Activated T-helper 1 cell treated with Interleukin-2 at 50 U/mL for 16 hours (primary cell): ENCODE measurements around the gene SLC38A8.
A peak's percentile ranks its signal among the peaks of the same experiment; 100 is the strongest.

Experiments used
- DNase-seq: peaks from one replicate; pipeline ENCODE4 v3.0.0-alpha.2; 2020; ENCODE audit warnings: low read depth

The SLC38A8 gene

DNA sequence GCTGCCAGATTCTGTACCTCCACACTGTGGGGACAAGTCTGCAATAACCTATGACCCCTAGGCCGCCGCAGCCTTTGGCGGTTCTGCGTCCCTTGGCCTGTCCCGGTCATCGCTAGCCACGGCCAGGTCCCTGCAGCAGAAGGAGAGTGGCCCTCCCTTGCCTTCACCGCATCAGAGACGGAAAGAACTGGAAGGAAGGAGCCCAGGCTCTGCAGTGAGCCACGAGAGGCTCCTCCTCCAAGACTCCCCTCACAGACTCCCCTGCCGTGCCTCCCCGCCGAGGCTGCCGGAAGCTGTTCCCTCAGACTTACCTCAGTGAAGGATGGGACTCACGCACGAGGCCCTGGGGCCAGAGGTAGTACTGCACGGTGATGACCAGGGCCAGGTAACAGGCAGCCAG, 11.0 kb downstream of the SLC38A8 start:
- no peak for DNase-seq

GRCh38 chr16:84029297-84030047, 13.1 kb downstream of the SLC38A8 start:
- no peak for DNase-seq

DNA sequence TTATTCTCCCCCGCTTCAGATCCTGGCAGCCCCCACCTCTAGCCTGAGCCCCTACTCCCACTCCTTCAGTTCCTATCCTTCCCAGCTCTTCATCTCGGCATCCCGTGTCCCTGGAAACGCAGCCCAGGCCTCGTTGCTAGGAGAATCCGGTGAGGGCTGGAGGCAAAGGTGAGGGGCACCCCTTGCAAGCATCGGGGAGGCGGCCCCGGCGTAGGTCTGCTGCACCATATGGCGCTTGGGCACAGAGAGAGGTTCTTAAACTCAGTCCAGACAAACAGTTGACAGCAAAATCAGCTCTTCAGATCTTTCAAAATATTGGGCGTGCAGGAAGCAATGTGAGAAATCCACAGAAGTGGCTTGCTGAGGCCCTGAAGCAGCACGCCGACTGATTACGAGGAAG, 15.0 kb downstream of the SLC38A8 start:
- DNase-seq: no peak

DNA sequence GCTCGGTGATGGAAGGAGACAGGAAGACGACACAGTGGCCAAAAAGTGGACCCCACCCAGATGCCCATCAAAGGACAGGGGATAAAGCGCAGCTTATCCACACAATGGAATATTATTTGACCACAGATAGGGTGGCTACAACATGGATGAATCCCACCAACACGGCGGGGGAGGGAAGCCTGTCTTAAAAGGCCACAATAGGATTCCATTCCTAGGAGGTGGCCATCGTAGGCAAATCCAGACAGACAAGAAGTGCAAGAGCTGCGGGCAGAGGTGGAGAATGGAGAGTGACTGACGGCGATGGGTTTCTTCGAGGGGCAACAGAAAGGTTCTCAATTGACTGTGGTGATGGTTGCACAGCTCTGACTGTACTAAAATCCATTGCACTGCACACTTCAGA, 16.0 kb downstream of the SLC38A8 start:
- no peak for DNase-seq

- DNase-seq: no peak
Measured at GRCh38 chr16:84024854-84025253, 17.7 kb downstream of the SLC38A8 start.

DNA sequence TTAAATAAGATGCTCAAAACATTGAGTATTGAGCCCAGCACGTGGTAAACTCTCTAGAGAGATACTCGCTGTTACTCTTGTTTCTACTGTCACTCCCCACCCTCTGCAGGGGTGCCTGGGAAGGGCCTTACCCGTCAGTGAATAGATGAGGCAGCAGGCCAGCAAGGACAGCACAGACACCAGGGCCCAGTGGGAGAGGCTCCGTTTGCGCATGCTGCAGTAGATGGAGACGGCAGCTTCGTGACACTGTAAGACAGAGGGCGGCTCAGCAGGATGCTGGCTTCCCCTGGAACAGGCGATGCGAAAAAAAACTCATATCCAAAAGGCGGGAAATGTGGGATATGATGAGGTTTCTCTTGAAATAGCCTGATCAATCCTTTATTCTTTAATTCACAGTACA, 20.0 kb downstream of the SLC38A8 start:
- DNase-seq: no peak

GRCh38 chr16:84021488-84021887, 21.1 kb downstream of the SLC38A8 start:
- DNase-seq: no peak

DNA sequence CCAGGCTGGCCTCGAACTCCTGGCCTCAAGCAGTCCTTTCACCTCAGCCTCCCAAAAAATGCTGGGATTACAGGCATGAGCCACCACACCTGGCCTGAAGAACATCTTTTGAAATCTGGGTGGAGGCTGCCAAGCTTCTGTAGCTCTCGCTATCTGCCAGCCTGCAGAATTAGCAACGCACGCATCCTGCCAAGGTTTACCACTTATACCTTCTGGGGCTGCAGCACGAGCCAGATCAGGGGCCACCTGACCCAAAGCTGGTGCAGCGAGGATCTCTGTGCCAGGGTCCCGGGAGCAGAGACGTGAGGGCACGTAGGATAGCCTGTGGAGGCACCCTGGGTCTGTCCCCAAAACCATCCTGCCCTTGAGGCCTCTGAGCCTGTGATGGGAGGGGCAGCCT, 22.2 kb downstream of the SLC38A8 start:
- no peak for DNase-seq

DNA sequence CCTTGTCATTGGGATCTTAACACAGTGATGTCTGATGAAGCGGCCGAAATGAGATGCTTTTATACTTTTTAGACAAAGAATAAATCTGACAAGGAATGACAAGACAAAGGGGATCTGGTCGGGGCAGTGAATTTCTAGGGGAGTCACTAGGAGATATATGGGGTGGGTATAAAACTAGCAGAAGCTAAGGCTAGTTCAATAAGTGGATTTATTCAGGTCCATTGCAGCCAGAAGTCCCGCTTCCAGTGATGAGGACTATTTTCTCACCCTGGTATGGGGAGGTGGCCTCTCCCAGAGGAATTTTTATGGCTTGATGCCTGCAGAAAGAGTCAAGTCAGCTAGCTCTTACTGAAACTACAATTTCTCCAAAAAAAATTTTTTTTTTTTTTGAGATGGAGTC, 23.9 kb downstream of the SLC38A8 start:
- DNase-seq: no peak

- no peak for DNase-seq
Measured at GRCh38 chr16:84016477-84016876, 26.1 kb downstream of the SLC38A8 start.

GRCh38 chr16:84015399-84015798, 27.2 kb downstream of the SLC38A8 start:
- no peak for DNase-seq

DNA sequence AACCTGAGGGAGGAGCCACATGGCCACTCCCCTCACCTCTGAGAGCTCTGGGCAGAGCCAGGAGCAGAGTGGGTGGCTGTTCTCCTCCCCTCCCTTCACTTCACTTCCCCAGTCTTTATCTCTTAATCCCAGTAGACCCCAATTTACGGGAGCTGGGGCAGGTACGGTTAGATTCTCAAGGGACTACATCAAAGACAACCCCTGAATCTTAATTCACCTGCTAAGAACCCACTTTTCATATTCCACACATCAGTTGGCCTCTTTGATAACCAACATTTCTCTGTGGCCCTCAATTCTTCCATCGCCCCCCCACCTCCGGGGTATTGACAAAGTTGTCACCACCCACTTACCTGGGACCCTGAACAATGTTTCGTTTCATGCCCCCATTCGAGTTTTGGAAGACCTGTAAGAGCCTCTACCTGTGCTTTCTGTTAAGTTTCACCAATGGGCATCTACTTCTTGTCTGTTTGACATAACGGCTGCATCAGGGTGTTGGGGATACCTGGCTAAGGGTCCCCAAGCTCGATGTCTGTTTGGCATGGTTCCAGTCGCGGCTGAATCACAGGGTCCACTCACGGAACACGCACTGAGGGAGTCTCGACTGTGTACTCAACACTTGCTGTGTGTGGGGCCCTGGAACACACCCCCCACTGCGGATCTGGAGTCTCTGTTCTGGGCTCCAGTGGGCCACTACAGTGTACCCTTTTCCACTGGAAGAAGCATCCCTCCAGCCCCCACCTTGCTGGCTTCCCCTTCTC, 27.8 kb downstream of the SLC38A8 start:
- no peak for DNase-seq

DNA sequence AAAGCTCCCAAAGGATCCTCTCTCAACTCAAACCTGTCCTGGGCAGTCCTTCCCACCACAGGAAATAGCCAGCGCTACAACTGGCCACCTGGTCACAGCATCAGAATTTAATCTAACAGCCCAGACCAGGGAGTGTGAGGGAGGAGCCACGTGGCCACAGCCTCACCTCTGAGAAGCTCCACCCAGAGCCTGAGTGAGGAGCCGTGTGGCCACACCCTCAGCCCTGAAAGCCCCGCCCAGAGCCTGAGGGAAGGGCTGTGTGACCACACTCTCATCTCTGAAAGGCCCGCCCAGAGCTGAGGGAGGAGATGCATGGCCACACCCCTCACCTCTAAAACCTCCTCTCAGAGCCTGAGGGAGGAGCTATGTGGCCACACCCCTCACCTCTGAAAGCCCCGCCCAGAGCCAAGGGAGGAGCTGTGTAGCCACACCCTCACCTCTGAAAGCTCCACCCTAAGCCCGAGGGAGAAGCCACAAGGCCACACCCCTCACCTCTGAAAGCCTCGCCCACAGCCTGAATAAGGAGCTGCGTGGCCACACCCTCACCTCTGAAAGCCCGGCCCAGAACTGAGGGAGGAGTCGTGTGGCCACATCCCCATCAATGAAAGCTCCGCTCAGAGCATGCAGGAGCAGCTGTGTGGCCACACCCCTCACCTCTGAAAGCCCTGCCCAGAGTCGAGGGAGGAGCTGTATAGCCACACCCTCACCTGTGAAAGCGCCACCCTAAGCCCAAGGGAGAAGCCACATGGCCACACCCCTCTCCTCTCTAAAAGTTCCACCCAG, 28.6 kb downstream of the SLC38A8 start:
- peak; percentile 5 for DNase-seq

GRCh38 chr16:84009282-84009681, 33.3 kb downstream of the SLC38A8 start:
- DNase-seq: no peak

- no peak for DNase-seq
Measured at GRCh38 chr16:84007965-84008364, 34.6 kb downstream of the SLC38A8 start.

- no peak for DNase-seq
Measured at GRCh38 chr16:84007520-84007919, 35.1 kb downstream of the SLC38A8 start.

- DNase-seq: no peak
Measured at GRCh38 chr16:84005391-84005790, 37.2 kb downstream of the SLC38A8 start.

- DNase-seq: no peak
Measured at GRCh38 chr16:84004442-84004841, 38.2 kb downstream of the SLC38A8 start.

DNA sequence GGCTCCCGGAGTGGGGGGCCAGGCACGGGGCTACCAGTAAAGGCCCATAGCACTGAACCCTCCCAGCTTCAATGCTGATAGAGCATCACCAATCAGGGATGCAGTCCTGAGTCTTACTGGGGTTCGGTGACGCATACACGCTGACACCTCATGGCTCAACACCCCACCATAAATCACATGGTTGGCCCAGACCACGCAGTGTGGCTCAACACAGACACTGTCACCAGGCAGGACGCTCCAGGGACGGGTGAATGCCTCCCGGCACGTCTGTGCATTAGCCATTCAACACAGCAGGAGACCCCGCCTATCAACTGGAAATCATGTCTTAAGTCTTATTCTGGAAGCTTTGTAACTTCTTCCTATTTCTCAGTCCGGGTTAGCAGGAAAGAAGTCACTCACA, 39.6 kb downstream of the SLC38A8 start:
- no peak for DNase-seq

- no peak for DNase-seq
Measured at GRCh38 chr16:84001726-84002125, 40.9 kb downstream of the SLC38A8 start.

- DNase-seq: no peak
Measured at GRCh38 chr16:84000989-84001642, 41.5 kb downstream of the SLC38A8 start.

- DNase-seq: no peak
Measured at GRCh38 chr16:83998091-83998490, 44.5 kb downstream of the SLC38A8 start.
